ENCODE measurements around the gene PCBP3.

DNA sequence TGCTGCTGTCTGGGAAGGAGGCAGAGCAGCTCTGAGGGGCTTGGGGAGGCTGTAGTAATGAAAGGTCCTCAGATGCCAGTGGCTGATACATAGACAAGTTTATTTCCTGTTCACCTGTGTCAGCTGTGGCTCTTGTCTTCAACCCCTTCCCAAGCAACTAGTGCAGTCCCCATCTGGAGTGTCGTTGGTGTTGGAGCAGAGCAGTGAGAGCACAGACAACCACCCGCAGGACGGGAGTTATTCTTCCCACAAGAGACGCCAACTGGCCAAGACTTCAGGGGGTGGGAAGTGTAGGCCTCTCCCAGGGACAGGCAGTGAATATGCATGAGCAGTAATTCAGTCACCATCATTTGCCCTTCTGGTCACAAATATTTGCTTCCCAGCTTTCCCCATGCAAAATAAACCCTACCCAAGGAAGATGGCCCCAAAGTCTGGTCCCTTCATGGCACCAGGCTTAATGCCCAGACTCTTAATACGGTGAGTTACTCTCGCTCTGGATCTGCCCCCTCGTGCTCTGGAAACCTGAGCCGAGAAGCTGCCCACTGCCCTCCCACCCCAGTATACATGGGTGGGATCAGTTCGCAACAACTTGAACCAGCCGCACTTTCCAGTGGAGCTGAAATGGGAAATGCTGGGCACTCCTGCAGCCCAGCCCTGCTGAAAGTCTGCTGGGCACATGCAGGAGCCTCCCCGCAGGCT lies 184.5 kb downstream of the PCBP3 start:
- TF ChIP-seq, protein P1, sequence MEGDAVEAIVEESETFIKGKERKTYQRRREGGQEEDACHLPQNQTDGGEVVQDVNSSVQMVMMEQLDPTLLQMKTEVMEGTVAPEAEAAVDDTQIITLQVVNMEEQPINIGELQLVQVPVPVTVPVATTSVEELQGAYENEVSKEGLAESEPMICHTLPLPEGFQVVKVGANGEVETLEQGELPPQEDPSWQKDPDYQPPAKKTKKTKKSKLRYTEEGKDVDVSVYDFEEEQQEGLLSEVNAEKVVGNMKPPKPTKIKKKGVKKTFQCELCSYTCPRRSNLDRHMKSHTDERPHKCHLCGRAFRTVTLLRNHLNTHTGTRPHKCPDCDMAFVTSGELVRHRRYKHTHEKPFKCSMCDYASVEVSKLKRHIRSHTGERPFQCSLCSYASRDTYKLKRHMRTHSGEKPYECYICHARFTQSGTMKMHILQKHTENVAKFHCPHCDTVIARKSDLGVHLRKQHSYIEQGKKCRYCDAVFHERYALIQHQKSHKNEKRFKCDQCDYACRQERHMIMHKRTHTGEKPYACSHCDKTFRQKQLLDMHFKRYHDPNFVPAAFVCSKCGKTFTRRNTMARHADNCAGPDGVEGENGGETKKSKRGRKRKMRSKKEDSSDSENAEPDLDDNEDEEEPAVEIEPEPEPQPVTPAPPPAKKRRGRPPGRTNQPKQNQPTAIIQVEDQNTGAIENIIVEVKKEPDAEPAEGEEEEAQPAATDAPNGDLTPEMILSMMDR (IDR thresholded peaks at IDR 0.05; ENCODE audit: low read depth, low read length, missing input control), result no peak
- no peak for TF ChIP-seq GABPA (IDR thresholded peaks at IDR 0.05 in 1 of 2, conservative IDR thresholded peaks at IDR 0.05 in 1 of 2)
- TF ChIP-seq, protein P2, sequence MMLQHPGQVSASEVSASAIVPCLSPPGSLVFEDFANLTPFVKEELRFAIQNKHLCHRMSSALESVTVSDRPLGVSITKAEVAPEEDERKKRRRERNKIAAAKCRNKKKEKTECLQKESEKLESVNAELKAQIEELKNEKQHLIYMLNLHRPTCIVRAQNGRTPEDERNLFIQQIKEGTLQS (IDR thresholded peaks at IDR 0.05), result no peak
- TF ChIP-seq, protein P3, sequence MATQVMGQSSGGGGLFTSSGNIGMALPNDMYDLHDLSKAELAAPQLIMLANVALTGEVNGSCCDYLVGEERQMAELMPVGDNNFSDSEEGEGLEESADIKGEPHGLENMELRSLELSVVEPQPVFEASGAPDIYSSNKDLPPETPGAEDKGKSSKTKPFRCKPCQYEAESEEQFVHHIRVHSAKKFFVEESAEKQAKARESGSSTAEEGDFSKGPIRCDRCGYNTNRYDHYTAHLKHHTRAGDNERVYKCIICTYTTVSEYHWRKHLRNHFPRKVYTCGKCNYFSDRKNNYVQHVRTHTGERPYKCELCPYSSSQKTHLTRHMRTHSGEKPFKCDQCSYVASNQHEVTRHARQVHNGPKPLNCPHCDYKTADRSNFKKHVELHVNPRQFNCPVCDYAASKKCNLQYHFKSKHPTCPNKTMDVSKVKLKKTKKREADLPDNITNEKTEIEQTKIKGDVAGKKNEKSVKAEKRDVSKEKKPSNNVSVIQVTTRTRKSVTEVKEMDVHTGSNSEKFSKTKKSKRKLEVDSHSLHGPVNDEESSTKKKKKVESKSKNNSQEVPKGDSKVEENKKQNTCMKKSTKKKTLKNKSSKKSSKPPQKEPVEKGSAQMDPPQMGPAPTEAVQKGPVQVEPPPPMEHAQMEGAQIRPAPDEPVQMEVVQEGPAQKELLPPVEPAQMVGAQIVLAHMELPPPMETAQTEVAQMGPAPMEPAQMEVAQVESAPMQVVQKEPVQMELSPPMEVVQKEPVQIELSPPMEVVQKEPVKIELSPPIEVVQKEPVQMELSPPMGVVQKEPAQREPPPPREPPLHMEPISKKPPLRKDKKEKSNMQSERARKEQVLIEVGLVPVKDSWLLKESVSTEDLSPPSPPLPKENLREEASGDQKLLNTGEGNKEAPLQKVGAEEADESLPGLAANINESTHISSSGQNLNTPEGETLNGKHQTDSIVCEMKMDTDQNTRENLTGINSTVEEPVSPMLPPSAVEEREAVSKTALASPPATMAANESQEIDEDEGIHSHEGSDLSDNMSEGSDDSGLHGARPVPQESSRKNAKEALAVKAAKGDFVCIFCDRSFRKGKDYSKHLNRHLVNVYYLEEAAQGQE (IDR thresholded peaks at IDR 0.05), result no peak
